Epithelial cell of esophagus (primary cell): Measurements from ENCODE around the gene RFFL.

Experiments used
- DNase-seq: peaks from one replicate; pipeline ENCODE4 v3.0.0; 2010; ENCODE audit warnings: low read depth
- H3K4me3 ChIP-seq: 2 replicates; pipeline ENCODE4 v1.5.1; 2011; ENCODE audit warnings: mild to moderate bottlenecking, low read length, control low read depth
- TF ChIP-seq, protein P1 (sequence below): IDR thresholded peaks from 2 replicates; pipeline ENCODE4 v1.5.1; 2011; ENCODE audit warnings: low read depth, mild to moderate bottlenecking, low read length, control low read depth, inconsistent platforms; ENCODE audit not compliant: insufficient read depth; ENCODE audit errors: missing control alignments

RFFL gene

DNA sequence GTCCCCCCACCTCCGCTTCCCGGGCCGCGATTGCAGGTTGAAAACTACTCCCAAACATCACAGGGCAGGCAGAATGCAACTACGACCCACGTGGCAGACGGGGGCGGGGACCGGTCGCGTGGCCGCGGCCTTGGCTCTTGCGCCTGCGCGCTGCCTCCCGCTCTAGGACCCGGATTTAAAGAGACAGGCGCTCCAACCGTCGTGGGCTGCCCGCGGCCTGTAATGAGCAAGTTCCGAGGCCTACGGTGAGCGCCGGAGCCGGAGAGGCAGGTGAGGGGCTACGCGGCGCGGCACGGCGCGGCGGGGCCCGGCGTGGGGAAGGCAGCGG lies 83.2 kb downstream of the RFFL start, which contains the start of gene LIG3:
TSS of gene LIG3 (plus strand) at position 160 of the 328 bp plus-strand sequence. CDS start 2,494 bp downstream, outside the sequence.
- TF ChIP-seq, protein P1, sequence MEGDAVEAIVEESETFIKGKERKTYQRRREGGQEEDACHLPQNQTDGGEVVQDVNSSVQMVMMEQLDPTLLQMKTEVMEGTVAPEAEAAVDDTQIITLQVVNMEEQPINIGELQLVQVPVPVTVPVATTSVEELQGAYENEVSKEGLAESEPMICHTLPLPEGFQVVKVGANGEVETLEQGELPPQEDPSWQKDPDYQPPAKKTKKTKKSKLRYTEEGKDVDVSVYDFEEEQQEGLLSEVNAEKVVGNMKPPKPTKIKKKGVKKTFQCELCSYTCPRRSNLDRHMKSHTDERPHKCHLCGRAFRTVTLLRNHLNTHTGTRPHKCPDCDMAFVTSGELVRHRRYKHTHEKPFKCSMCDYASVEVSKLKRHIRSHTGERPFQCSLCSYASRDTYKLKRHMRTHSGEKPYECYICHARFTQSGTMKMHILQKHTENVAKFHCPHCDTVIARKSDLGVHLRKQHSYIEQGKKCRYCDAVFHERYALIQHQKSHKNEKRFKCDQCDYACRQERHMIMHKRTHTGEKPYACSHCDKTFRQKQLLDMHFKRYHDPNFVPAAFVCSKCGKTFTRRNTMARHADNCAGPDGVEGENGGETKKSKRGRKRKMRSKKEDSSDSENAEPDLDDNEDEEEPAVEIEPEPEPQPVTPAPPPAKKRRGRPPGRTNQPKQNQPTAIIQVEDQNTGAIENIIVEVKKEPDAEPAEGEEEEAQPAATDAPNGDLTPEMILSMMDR: no peak
- peak; percentile 95 for DNase-seq
- H3K4me3 ChIP-seq: peak within 1 kb of the TSS; percentile 67

DNA sequence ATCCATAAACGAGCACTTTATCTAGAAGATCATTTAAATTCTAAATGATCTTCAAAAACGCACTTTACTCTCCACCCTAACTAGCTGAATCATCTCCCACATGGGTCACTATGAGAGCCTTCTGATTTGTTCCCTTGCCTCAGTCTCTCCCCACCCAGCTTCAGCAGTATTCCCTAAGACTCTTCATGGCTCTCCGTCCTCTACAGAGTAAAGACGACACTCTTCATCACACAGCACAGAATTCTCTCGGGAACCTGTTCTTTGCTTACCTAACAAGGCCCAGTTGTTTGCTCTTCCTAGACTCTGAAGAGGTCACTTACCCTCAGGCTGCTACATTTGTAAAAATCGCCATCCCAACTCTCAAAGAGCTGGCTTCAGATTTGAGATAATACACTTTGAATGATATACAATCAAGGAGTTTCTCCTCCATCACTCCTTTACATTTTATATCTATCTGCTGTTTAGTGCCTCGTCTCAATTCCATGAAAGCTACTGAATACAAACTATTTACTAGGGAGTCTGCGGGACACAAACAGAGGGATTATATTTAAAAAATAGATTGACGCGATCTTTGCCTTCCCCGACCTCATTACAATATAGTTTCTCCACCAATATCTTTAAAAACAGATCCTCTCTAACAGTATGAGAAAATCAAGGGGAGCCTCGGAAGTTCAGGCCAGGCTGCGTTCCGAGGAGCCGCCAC lies 83.7 kb downstream of the RFFL start:
- H3K4me3 ChIP-seq: peak overlapping the region; percentile 67
- DNase-seq: no peak
- TF ChIP-seq, protein P1: no peak

DNA sequence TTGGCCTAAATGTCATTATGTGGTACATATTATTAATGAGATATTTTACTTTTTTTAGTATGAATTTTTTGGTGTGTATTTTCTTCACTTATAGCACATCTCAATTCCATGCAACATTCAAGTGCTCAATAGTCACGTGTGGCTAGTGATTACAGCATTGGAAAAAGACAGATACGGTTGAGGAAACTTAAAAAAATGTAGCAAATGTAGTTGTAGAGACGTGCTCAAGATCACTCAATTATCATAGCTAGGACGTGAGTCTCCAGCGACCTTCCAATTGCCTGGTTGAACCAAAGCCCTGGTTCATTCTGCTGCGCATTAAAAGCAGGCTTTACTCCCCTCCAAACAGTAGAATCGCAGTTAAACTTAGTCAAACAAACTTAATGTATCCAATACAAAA lies 84.4 kb downstream of the RFFL start:
- DNase-seq: no peak
- H3K4me3 ChIP-seq: no peak overlapping the region

DNA sequence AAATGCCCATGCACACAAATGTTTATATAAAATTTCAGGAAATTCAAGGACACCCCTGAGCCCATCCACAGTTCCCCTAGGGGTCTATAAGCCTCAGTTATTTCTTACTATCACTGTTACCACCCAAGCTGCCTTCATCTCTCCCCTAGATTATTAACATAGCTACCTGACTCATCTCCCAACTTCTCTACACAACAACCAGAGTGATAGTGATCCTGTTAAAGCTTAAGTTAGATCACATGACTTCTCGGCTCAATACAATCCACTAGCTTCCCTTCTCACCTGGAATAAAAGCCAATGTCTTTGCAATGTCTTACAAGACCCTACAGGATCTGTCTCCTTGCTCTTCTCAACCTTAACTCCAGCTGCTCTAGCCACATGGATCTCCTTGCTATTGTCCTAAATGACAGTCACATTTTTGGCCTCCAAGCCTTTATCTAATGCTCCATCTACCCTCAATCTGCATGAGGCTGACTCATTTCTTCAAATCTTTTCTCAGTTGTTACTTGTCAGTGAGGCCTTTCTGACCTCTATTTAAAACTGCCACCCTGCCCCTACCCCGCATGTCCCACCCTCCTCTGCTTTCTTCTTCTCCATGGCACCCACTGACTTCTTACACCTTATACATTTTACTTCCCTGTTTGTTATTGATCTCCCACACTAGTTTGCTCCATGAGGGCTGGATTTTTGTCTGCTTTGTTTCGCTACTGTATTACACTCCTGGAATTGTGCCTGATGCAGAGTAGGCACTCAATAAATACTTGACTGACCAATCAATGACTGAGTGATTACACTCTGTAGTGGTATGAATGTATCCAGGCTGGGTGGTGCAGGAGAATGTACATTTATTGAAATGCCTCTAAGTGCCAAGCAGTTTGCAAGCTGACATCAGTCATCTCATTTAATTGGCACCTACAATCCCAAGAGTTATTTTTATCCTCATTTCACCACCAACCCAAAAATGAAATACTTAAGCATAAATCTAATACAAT lies 88.4 kb downstream of the RFFL start:
- TF ChIP-seq, protein P1: no peak
- DNase-seq: no peak
- H3K4me3 ChIP-seq: no peak overlapping the region

More for the DNA sequence above, 84.4 kb downstream of the RFFL start:
- TF ChIP-seq, protein P1: no peak

DNA sequence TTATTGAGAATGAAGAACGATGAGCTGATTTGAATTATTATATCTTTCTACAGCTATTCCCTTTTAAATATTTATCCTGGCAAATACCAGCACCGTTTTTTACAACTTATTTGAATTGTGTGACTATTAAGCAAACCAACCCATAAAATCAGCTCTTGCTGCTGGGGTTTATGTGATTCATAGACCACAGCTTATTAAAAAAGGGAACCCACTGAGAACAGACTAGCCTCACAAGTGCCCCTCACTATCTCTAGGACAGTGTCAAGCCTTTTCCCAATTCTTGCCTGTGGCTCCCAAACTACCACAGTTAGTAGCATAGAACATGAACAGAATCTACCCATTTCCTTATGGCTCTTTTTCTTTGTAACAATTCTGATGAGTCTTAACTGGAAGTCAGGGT lies 89.3 kb downstream of the RFFL start:
- no peak overlapping the region for H3K4me3 ChIP-seq
- no peak for DNase-seq
- TF ChIP-seq, protein P1: no peak

DNA sequence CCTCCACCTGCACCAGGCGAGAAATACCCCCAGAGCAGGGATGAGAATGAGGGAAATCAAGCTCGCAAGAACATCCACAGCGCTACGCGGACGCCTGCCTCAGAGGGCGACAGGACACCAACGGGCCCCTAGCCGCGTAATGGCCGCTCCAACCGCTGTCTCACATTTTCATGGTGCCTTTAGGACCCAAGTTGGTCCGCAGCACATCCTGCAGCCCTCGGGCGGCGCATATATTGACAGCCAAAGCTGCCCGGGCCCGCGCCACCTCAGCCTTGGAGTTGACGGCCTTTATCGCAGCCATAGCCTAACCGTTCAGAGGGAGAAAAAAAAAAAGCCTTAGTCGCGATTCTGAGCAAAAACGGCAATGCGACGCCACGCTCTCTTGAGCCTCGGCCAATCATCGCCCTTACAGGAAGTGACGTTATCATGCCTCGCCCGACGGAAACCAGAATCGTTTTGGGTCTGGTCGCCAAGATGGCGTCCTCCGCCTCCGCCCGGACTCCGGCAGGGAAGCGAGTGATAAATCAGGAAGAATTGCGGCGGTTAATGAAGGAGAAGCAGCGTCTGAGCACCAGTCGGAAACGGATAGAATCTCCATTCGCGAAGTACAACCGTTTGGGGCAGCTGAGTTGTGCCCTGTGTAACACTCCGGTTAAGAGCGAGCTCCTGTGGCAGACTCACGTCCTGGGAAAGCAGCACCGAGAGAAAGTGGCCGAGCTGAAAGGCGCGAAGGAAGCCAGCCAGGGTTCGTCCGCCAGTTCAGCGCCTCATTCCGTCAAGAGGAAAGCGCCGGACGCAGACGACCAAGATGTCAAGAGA lies 102.2 kb downstream of the RFFL start, which contains the start of the genes CCT6B and ZNF830:
TSS of gene CCT6B (minus strand) at position 368 of the 819 bp plus-strand sequence. CDS start at position 301, 67 bp downstream.
TSS of gene ZNF830 (plus strand) at position 448 of the 819 bp plus-strand sequence. CDS start at position 475, 27 bp downstream.
- TF ChIP-seq, protein P1: no peak
- peak within 1 kb of the TSS; percentile 92 for H3K4me3 ChIP-seq
- DNase-seq: peak; percentile 96
